GM21526 (cell line): ENCODE data around the gene CDC14A.
"Not testable (repeated sequence)": the region's sequence is repeated elsewhere in the genome, so short reads cannot be mapped to it uniquely, and the experiment has no call there.

Experiments used
- ATAC-seq: cut with Tn5 transposase; IDR thresholded peaks from one replicate; pipeline ENCODE4 v1.9.1; 2021; ENCODE audit warnings: moderate library complexity; ENCODE audit not compliant: unreplicated experiment, low FRiP score

The CDC14A gene

GRCh38 chr1:100395913-100396312, 43.6 kb downstream of the CDC14A start:
- no peak for ATAC-seq

- ATAC-seq = no peak
These were observed 44.3 kb downstream of the CDC14A start for GRCh38 chr1:100396651-100397050.

DNA sequence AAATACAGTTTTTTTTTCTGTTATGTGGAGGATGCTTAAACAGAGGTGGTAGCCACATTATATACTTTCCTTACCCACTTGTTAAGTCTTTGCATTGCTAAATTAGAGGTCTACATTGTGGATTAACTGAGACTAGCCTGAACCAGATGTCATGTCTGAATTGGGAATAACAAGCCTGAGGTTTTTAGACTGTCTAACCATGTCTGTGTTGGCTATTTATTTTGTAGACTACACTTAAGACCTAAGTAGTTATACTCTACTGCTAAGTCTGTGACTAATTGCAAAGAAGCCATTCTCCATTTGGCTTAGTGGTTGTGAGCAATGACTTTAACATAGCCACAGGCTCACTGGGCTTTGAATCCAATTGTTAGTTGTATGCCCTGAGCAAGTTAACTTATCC, 45.4 kb downstream of the CDC14A start:
- no peak for ATAC-seq

DNA sequence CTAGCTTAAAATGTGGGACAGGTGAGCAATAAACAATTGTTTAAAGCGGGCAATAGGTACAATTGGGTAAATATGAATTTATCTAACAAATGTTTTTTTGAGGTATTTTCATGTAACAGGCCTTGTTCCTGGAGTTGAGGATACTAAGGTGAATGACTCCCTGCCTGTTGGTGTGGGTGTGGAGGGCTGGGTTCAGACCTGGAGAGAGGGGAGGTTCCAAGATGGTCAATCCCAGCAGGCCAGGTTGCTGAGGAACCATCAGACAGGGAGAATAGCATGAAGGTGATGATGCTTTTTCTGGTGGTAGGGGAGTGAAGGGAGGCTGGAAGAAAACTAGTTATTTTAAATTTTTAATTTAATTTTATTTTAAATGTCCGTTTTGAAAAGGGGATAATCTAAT, 46.3 kb downstream of the CDC14A start:
- ATAC-seq = no peak

- peak; percentile 62 for ATAC-seq
These were observed 48.1 kb downstream of the CDC14A start for GRCh38 chr1:100400404-100400803.

DNA sequence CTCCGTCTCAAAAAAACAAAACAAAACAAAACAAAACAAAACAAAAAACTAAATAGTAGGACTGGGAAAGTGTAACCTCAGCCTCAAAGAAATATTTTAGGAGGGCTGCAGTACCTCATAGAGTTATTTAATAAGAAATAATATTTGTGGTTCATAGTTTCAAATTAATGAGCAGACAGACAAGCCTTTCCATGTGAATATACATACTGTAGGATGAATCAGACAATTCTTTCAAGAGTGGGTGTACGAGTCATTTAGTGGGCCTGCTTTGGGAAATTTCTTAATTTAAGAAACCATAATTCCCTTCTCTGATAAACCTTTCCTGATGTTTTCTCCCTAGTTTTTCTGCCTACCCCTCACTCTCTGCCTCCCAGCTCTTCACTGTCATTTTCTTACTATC, 52.5 kb downstream of the CDC14A start:
- ATAC-seq = no peak

DNA sequence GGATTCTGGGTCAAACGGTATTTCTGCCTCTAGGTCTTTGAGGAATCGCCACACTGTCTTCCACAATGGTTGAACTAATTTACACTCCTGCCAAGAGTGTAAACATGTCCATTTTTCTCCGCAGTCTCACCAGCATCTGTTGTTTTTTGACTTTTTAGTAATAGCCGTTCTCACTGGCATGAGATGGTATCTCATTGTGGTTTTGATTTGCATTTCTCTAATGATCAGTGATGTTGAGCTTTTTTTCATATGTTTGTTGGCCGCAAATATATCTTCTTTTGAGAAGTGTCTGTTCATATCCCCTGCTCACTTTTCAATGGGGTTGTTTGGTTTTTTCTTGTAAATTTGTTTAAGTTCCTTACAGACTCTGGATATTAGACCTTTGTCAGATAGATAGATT, 53.6 kb downstream of the CDC14A start:
- not testable (repeated sequence) for ATAC-seq

GRCh38 chr1:100407390-100407789, 55.1 kb downstream of the CDC14A start:
- not testable (repeated sequence) for ATAC-seq

DNA sequence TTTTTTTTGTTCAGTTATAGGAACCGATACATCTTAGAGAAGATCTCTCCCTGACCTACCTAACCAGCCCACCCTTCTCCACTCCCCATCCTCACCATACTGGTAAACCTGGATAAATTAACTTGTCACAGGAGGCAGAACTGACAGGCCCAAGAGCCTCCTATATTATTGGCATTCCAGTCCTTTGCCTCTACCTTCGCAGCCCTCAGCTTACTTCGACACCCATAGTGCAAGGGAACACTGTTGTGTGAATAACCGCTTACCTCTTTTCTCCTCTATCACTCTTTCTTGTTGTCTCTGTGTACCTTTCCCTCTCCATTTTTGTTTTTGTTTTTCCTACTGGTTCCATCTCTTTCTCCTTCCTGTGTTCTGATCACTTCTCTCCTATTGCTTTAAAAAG, 58.7 kb downstream of the CDC14A start:
- ATAC-seq = no peak

DNA sequence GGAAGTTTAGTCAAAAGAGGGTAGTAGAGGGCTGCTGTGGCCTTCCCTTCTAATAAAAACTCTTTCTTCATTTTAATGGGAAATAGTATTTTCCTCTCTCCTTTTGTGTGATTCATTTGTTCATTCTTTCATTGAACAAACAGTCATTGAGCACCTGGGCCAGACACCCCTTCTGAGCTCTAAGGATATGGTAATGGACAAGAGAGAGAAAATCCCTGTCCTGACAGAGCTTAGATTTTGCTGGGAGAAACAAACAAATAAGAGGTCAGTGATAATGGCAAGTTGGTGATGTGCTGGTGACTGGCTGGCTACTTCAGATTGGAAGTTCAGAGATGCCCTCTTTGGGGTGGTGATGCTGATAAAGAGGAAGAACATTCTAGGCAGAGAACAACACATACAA, 59.3 kb downstream of the CDC14A start:
- no peak for ATAC-seq

- ATAC-seq = no peak
These were observed 60.7 kb downstream of the CDC14A start for GRCh38 chr1:100413035-100413434.

DNA sequence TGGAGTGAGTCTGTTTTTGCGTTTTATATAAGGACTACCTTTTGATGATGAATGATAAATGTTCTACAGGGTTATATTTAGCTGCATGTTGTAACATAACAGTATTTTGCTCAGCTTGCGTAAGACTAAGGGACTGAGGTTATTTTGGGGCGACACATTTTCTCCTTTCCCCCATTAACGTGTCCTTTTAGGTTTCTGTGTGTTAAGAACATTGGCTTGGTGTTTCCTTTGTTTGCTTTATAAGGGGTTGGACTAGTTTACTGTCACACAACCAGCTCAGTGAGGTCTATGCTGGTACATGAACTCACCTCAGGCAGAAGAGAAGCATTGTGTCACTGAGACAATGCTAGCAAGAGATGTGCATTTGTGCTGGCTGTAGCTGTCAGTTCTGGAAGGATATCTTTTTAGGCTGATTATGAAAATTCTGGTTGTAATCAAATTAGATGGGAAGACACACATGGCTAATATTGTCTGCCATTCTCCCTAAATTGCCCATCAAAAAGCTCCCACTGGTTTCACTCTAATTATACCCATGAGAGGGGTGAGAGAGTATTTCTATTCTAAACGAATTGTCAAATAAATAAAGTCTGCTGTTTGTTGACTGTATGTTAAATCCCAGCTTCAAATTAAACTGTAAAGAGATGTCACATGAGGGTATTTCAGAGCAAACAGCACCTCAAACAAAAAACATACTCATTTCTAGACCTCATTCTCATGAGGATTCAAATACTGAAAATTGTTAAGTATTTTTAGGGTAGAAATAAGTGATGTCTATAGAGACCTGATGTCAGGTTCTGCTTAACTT, 62.6 kb downstream of the CDC14A start:
- ATAC-seq = no peak

DNA sequence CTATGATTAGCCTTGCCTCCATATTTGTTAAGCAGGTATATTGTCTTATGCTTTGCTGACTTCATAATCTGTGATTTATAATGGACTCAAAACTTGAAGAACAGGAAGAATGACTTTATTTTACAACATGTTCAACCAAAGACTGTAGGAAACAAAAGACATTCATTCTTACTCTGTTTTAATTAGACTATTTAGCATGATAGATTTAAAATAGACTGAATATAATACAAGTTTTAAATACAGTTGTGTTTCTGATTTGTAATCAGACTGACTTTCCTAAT, 63.1 kb downstream of the CDC14A start:
- no peak for ATAC-seq

GRCh38 chr1:100419072-100419471, 66.8 kb downstream of the CDC14A start:
- ATAC-seq = no peak

- ATAC-seq = no peak
These were observed 69.8 kb downstream of the CDC14A start for GRCh38 chr1:100422065-100422464.

DNA sequence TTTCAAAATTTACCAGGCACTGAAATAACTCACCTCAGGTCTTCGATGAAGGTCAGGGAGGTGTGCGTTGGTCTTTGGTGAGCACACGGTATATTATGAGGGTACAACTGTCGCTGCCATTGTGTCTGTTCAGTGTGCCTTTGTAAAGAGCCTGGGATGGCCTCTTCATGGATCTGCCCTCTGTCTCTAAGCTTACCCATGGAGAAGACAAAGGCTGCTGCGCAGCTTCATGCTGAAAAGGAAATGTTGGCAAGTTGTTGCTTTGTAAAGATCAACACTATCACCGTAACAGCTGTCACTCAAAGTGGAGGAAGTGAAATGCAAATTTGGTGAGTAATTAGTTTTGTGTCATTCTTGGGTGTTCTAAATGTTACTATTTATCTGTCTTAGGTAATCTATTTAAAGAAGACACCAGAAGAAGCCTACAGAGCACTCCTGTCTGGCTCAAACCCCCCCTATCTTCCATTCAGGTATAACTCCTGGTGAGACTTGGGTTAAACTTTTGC, 71.6 kb downstream of the CDC14A start:
- ATAC-seq = peak; percentile 73

DNA sequence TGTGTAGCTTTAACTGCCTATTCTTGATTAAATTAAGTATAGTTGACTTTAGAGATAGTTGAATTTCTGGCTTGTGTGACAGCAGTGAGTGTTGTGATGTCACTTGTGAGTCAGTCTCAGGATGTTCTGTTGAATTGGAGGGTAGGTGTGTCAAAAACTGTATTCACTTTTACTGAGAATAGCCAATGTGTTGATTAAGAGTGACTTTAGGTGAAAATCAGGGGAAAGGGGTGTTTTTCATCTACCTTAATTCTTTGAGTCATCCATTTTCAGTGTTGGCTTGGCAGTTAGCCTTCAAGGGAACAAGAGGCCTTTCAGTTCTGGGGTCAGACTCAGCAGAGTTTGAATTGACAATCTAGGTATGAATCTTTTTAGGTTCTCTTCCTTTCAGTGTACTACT, 75.9 kb downstream of the CDC14A start:
- ATAC-seq = no peak

- ATAC-seq = no peak
These were observed 78.0 kb downstream of the CDC14A start for GRCh38 chr1:100430325-100430756.

GRCh38 chr1:100431954-100432353, 79.6 kb downstream of the CDC14A start:
- ATAC-seq = no peak

GRCh38 chr1:100433563-100433962, 81.3 kb downstream of the CDC14A start:
- no peak for ATAC-seq

DNA sequence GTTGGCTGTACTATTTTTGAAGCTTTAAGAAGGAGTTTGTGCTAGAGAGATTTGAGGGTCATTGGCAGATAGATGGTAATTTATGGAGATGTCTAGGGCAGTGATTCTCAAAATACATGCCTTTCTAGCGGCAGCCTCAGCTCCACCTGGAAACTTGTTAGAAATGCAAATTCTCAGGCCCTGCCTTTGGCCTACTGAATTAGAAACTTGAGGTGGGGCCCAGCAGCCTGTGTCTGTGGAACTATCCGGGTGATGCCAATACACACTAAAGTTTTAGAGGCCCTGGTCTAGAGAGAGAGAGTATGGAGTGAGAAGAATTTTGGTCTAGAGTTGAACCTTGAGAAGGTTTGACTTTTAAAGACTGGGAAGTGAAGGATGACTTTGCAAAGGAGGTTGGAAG, 82.5 kb downstream of the CDC14A start:
- no peak for ATAC-seq

- no peak for ATAC-seq
These were observed 86.1 kb downstream of the CDC14A start for GRCh38 chr1:100438375-100438774.

- ATAC-seq = no peak
These were observed 86.5 kb downstream of the CDC14A start for GRCh38 chr1:100438789-100439188.
